ACC112 (cell line): Measurements from ENCODE around the gene RBM4B.
"Not testable (repeated sequence)": the region's sequence is repeated elsewhere in the genome, so short reads cannot be mapped to it uniquely, and the experiment has no call there.

Experiments used
- H2AFZ ChIP-seq: fragments of 200-600 bp; sonication (generic); one replicate; pipeline ENCODE4 v1.6.0; 2017; ENCODE audit warnings: antibody characterized with exemption, low read length; ENCODE audit not compliant: unreplicated experiment
- H3K27ac ChIP-seq: fragments of 200-600 bp; sonication (generic); 2 replicates; pipeline ENCODE4 v1.5.1; 2014; ENCODE audit warnings: low read depth, mild to moderate bottlenecking, antibody characterized with exemption, low read length, moderate library complexity
- H3K27me3 ChIP-seq: fragments of 200-600 bp; sonication (generic); 2 replicates; pipeline ENCODE4 v1.6.1; 2014; ENCODE audit warnings: mild to moderate bottlenecking, antibody characterized with exemption, low read length, moderate library complexity, mixed read lengths; ENCODE audit not compliant: insufficient read depth
- H3K36me3 ChIP-seq: fragments of 200-600 bp; sonication (generic); 2 replicates; pipeline ENCODE4 v1.6.1; 2016; ENCODE audit warnings: mild to moderate bottlenecking, antibody characterized with exemption, low read length, moderate library complexity, mixed read lengths; ENCODE audit not compliant: insufficient read depth
- H3K4me1 ChIP-seq: fragments of 200-600 bp; sonication (generic); one replicate; pipeline ENCODE4 v1.6.1; 2016; ENCODE audit warnings: low read length, mixed read lengths; ENCODE audit not compliant: insufficient read depth, unreplicated experiment, control insufficient read depth
- H3K4me3 ChIP-seq: fragments of 200-600 bp; sonication (generic); 2 replicates; pipeline ENCODE4 v1.5.1; 2014; ENCODE audit warnings: mild to moderate bottlenecking, low read depth, low read length
- H3K79me2 ChIP-seq: fragments of 200-600 bp; sonication (generic); one replicate; pipeline ENCODE4 v1.6.0; 2016; ENCODE audit warnings: low read length; ENCODE audit not compliant: control insufficient read depth, unreplicated experiment, insufficient read depth

Gene RBM4B, protein sequence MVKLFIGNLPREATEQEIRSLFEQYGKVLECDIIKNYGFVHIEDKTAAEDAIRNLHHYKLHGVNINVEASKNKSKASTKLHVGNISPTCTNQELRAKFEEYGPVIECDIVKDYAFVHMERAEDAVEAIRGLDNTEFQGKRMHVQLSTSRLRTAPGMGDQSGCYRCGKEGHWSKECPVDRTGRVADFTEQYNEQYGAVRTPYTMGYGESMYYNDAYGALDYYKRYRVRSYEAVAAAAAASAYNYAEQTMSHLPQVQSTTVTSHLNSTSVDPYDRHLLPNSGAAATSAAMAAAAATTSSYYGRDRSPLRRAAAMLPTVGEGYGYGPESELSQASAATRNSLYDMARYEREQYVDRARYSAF

GRCh38 chr11:66677599-66678375, at the start of gene RBM4B:
RBM4B (minus strand) TSS chr11:66677887; CDS start chr11:66677079, 808 bp downstream.
- peak within 1 kb of the TSS; percentile 96 for H3K4me3 ChIP-seq
- H3K36me3 ChIP-seq, result peaks cover 22% of the 10 kb centered on the region
- H3K79me2 ChIP-seq, result peaks cover 26% of the 10 kb centered on the region
- peak within 1 kb of the TSS; percentile 90 for H3K27ac ChIP-seq
- H2AFZ ChIP-seq, result peak within 1 kb of the TSS; percentile 73
- H3K27me3 ChIP-seq, result no peaks in the 10 kb centered on the region
- peaks cover 18% of the 10 kb centered on the region for H3K4me1 ChIP-seq

DNA sequence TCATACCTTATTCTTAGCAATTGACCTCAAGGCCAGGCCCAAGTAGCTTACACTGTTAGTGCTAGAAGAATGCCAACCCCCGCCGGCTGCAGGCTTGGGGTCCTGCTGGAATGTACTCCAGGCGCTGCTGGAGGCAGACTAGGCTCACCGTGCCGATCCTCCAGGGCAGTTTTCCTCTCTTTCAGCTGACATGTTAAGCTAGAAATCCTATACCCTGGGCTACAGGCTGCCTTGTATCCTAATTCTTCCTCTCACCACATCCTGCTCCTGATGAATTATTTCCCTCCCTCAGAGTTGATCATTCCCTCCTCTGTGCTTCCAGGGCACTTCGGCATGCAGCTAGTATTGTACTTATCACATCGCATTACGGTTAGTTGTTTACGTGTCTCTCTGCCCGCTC, 48.0 kb upstream of the RBM4B start:
- peaks cover 52% of the 10 kb centered on the region for H3K27me3 ChIP-seq
- no peaks in the 10 kb centered on the region for H3K36me3 ChIP-seq
- H2AFZ ChIP-seq, result no peak overlapping the region
- H3K27ac ChIP-seq, result no peak overlapping the region
- no peaks in the 10 kb centered on the region for H3K4me1 ChIP-seq
- no peak overlapping the region for H3K4me3 ChIP-seq
- H3K79me2 ChIP-seq, result no peaks in the 10 kb centered on the region

DNA sequence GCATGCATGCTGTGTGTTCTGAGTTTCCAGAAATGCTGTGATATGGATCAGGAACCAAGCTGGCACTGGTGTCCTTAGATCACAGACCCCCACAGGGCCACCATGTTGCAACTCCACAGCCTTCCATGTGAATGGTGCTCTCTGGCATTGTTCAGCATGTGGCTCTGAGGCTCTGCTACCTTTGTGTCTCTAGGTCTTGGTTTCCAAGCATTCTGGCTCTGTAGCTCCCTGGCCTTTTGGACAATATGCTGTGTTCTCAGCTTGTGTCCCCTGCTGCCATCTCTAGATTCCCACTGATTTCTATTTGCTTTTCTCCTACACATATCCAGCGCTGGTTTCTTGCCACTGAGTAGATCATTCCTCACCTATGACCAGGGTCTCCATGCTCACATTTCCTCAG, 47.4 kb upstream of the RBM4B start:
- Histone ChIP-seq H3K27ac (no peak overlapping the region), H3K27me3 (peaks cover 50% of the 10 kb centered on the region), H2AFZ (no peak overlapping the region), H3K4me1 (no peaks in the 10 kb centered on the region), H3K4me3 (no peak overlapping the region), H3K79me2 (no peaks in the 10 kb centered on the region), H3K36me3 (no peaks in the 10 kb centered on the region)

DNA sequence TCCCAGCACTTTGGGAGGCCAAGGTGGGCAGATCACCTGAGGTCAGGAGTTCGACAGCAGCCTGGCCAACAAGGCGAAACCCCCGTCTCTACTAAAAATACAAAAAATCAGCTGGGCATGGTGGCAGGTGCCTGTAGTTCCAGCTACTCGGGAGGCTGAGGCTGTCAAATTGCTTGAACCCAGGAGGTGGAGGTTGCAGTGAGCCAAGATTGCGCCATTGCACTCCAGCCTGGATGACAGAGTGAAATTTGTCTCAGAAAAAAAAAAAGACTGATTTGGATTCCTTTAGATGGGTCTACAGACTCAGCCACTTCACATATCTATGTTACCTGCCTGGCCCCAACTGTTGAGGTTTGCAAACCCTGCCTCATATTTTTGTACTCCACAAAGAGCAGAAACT, 46.5 kb upstream of the RBM4B start:
- H3K79me2 ChIP-seq, H2AFZ ChIP-seq, H3K4me3 ChIP-seq, H3K4me1 ChIP-seq, H3K36me3 ChIP-seq, H3K27ac ChIP-seq: not testable (repeated sequence)
- H3K27me3 ChIP-seq, result peaks cover 42% of the 10 kb centered on the region

GRCh38 chr11:66723693-66724092, 46.0 kb upstream of the RBM4B start:
- no peaks in the 10 kb centered on the region for H3K4me1 ChIP-seq
- H3K79me2 ChIP-seq, result no peaks in the 10 kb centered on the region
- no peaks in the 10 kb centered on the region for H3K36me3 ChIP-seq
- no peak overlapping the region for H3K4me3 ChIP-seq
- no peak overlapping the region for H3K27ac ChIP-seq
- H2AFZ ChIP-seq, result no peak overlapping the region
- H3K27me3 ChIP-seq, result peaks cover 37% of the 10 kb centered on the region

DNA sequence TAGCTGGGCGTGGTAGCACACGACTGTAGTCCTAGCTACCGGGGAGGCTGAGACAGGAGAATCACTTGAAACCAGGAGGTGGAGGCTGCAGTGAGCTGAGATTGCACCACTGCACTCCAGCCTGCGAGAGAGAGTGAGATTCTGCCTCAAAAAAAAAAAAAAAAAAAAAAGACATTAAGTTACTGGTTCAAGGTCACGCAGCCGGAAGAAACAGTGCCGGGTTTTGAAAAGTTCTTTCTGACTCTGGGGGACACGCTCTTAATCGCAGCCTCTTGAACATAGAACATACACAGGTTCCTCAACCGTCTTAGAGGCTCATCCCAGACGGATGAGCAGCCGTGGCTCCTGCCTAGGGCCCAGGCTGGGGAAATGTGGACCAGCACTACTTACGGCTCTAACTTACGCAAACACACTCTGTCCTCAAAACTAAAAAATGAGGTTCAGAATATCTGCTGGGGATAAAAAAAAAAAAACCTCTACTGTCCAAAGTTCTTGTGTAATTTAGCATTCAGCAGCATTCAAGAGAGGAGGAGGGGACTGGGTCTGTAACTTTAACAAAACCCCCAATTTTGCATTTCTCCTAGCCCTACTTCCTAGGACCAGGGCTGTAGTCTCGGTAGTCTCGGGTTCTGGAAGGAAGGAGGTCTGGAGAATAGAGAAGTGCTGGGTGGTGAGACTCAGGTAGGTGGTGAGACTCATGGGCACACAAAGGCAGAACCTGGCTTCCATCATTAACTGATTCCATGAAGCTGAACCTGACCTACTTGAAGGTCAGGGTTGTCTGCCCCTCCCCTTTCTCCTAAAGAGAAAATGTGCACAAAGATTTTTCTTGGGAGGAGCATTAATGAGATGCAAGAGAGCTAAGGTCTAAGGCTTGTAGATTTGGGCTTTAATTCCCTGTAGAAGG, 45.3 kb upstream of the RBM4B start:
- Histone ChIP-seq H3K27me3 (peaks cover 33% of the 10 kb centered on the region), H3K4me1 (no peaks in the 10 kb centered on the region), H3K79me2 (no peaks in the 10 kb centered on the region), H3K36me3 (no peaks in the 10 kb centered on the region), H3K4me3 (no peak overlapping the region), H2AFZ (no peak overlapping the region), H3K27ac (no peak overlapping the region)

DNA sequence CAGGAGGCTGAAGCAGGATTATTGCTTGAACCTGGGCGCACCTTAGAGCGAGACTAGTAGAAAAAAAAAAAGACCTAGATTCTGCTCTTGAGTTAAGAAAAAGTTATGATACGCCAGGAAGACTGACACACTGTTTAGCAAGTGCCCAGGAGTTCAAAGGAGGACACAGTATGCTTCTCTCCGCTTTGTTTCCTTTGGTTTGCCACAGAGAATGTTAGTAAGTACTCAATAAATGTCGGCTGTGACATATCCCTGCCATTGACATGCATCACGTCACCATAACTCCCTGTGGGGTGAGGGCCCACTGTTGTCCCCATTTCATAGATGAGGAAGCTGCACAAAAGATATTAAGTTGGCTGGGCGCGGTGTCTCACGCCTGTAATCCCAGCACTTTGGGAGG, 44.3 kb upstream of the RBM4B start:
- Histone ChIP-seq H3K27ac (no peak overlapping the region), H3K36me3 (no peaks in the 10 kb centered on the region), H3K4me1 (no peaks in the 10 kb centered on the region), H2AFZ (no peak overlapping the region), H3K27me3 (peaks cover 24% of the 10 kb centered on the region), H3K79me2 (no peaks in the 10 kb centered on the region), H3K4me3 (no peak overlapping the region)

- Histone ChIP-seq H3K27me3 (peaks cover 16% of the 10 kb centered on the region), H2AFZ (no peak overlapping the region), H3K4me3 (no peak overlapping the region), H3K27ac (no peak overlapping the region), H3K4me1 (no peaks in the 10 kb centered on the region), H3K36me3 (no peaks in the 10 kb centered on the region), H3K79me2 (no peaks in the 10 kb centered on the region)
Measured at GRCh38 chr11:66720899-66721470, 43.3 kb upstream of the RBM4B start.

- Histone ChIP-seq H2AFZ (no peak overlapping the region), H3K27ac (no peak overlapping the region), H3K4me3 (no peak overlapping the region), H3K79me2 (no peaks in the 10 kb centered on the region), H3K36me3 (no peaks in the 10 kb centered on the region), H3K4me1 (no peaks in the 10 kb centered on the region), H3K27me3 (peaks cover 10% of the 10 kb centered on the region; the same call in 1 of the 2 replicates)
Measured at GRCh38 chr11:66720223-66720898, 42.7 kb upstream of the RBM4B start.
